ENCODE measurements around the gene UTS2B. TPM values are rescaled to one million over a fixed set of nuclear protein-coding genes. Genes with fewer than 3 reads are reported as not detected.

The UTS2B gene
- total and polyA plus RNA-seq, 2 of the 4 experiments (the other 2 are of a cell fraction) = 0.72 to 0.79 TPM

DNA sequence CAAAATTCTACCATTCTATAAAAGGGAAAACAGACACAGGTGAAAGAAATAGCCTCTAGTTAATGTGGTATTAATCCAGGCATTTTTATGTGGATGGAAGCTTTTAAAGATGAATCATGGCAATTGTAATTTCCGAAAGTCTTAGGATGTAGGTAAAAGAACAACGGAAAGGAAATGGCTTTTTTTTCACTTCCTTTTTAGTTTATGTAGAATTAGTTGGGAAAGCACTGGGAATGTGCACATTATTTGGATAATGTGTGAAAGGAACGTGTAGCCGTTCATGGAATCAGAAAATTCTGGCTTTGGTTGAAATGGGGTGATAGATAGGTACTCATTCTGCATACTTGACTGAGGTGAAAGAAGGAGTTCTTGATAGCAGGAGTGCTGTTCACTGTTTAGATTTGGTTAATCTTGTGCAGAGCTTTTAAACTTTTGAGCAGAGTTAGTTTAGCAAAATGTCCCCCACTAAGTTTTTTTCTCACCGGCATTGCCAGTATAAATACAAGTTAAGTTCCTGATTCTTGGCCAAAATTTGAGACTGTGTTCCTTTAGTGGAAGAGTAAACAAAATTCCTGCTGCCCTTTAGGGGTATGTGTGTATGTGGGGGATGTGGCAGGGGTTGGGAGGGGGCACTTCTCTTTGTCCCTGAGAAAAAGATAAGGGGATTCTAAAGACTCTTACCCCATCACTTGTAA is 20.2 kb upstream of the UTS2B start:
- WGBS, 2 experiments (ENCODE audit: extremely low coverage in 2 of 2, insufficient read length in 1 of 2) = 28% methylated on average over 3 of the region's 5 CpGs; no CpG with 5 or more reads in 1 of the 2 experiments
- H3K23ac ChIP-seq (ENCODE audit: low read depth, low read length) = no peak overlapping the region
- H3K4ac ChIP-seq (ENCODE audit: low read depth, low read length) = no peak overlapping the region
- peak overlapping the region; percentile 20; the same call in 1 of the 2 replicates for H3K4me3 ChIP-seq (ENCODE audit: insufficient read depth, low read depth, low read length)
- H2AK5ac ChIP-seq (ENCODE audit: low read depth, low read length) = no peak overlapping the region
- H4K5ac ChIP-seq (ENCODE audit: low read depth, low read length) = peak overlapping the region; percentile 68; the same call in 1 of the 2 replicates
- H4K91ac ChIP-seq (ENCODE audit: insufficient read depth, low read depth, low read length) = peak overlapping the region; percentile 5; the same call in 1 of the 2 replicates
- H4K8ac ChIP-seq (ENCODE audit: low read depth in 2 of 2, low read length in 2 of 2) = peak overlapping the region in 1 of 2 experiments; percentile 22; a peak in 2 of 4 replicates
- BruUV-seq (replicated peaks) = no TSS peak
- H3K79me1 ChIP-seq (ENCODE audit: low read depth in 1 of 2, low read length in 2 of 2) = peaks cover 7 to 39% of the 10 kb centered on the region in 2 experiments
- peak overlapping the region; percentile 96 for H3K4me2 ChIP-seq (ENCODE audit: low read depth, low read length)
- H3K4me1 ChIP-seq (ENCODE audit: control insufficient read depth, insufficient read depth, low read length) = peaks cover 23% of the 10 kb centered on the region
- H2BK15ac ChIP-seq (ENCODE audit: low read depth, low read length) = no peak overlapping the region
- peaks cover 46% of the 10 kb centered on the region; the same call in 1 of the 2 replicates for H4K20me1 ChIP-seq (ENCODE audit: insufficient read depth, low read length)
- peak overlapping the region; percentile 61 for H2BK5ac ChIP-seq (ENCODE audit: low read depth, low read length, poor library complexity, severe bottlenecking)
- POLR2A ChIA-PET (ENCODE audit: unreplicated experiment) = no interaction called here
- H3K18ac ChIP-seq (ENCODE audit: low read depth, low read length) = peak overlapping the region; percentile 86; the same call in 1 of the 2 replicates
- no peaks in the 10 kb centered on the region for H3K36me3 ChIP-seq (ENCODE audit: control insufficient read depth, insufficient read depth, low read length)
- DNase-seq = peak; percentile 36
- no peak overlapping the region for H2AK9ac ChIP-seq (replicated peaks; ENCODE audit: low read depth, low read length, poor library complexity)
- intact Hi-C loops (cut with micrococcal nuclease) = no loop called here
- dilution Hi-C loops (cut with HindIII; ENCODE audit: low sequenced_read_pairs, unreplicated experiment) = no loop called here
- no peak overlapping the region; the same call in none of the 2 replicates for H3K14ac ChIP-seq (replicated peaks; ENCODE audit: low read depth, low read length)
- peak; percentile 71 for ATAC-seq (ENCODE audit: low read depth)
- no peaks in the 10 kb centered on the region for H3K27me3 ChIP-seq (ENCODE audit: control insufficient read depth, insufficient read depth, low read length)
- no peak overlapping the region for H2AFZ ChIP-seq (replicated peaks; ENCODE audit: low read length, poor library complexity)
- H2BK20ac ChIP-seq (ENCODE audit: low read depth, low read length) = no peak overlapping the region
- peak overlapping the region; percentile 17; the same call in 1 of the 2 replicates for H2BK120ac ChIP-seq (ENCODE audit: low read depth, low read length)
- no peak overlapping the region for H3K56ac ChIP-seq (ENCODE audit: extremely low read depth, insufficient read depth, low read length)
- peaks cover 14% of the 10 kb centered on the region for H3K9me1 ChIP-seq (ENCODE audit: insufficient read depth, low read length)
- H3K9me3 ChIP-seq (ENCODE audit: control insufficient read depth, insufficient read depth, low read length) = no peaks in the 10 kb centered on the region
- in situ Hi-C loops (cut with MboI; ENCODE audit: low sequenced_read_pairs) = no loop called here
- H3K27ac ChIP-seq (ENCODE audit: insufficient read depth, low read length) = peak overlapping the region; percentile 61; the same call in 1 of the 2 replicates
- H3K9ac ChIP-seq (ENCODE audit: low read depth, low read length) = no peak overlapping the region; the same call in 1 of the 2 replicates
- CTCF ChIA-PET = interaction anchor here (2.1 kb wide), 1 partner anchor 106 kb away, joined by 5 read pairs; no protein-coding TSS in a partner anchor
- TF ChIP-seq NFE2L2 (IDR thresholded peaks at IDR 0.05; ENCODE audit: low read depth, low read length) (no peak), MAZ (IDR thresholded peaks at IDR 0.05; ENCODE audit: borderline replicate concordance, low read depth, low read length) (no peak), CHD1 (IDR thresholded peaks at IDR 0.05; ENCODE audit: low read depth, low read length) (no peak), RCOR1 (IDR thresholded peaks at IDR 0.05; ENCODE audit: insufficient replicate concordance, low read length) (no peak), RFX5 (IDR thresholded peaks at IDR 0.05; ENCODE audit: low read depth, low read length) (no peak), MXI1 (IDR thresholded peaks at IDR 0.05; ENCODE audit: borderline replicate concordance, low read depth, low read length) (no peak), POLR2A (IDR thresholded peaks at IDR 0.05; ENCODE audit: low read depth, low read length) (no peak), MAFK (IDR thresholded peaks at IDR 0.05; ENCODE audit: low read depth, low read length) (no peak), RAD21 (IDR thresholded peaks at IDR 0.05; ENCODE audit: low read length) (no peak), SMC3 (IDR thresholded peaks at IDR 0.05; ENCODE audit: low read depth, low read length) (no peak), BHLHE40 (IDR thresholded peaks at IDR 0.05; ENCODE audit: low read depth, low read length) (no peak), CEBPB (IDR thresholded peaks at IDR 0.05; ENCODE audit: low read depth, low read length) (no peak)
- TF ChIP-seq, protein P1, sequence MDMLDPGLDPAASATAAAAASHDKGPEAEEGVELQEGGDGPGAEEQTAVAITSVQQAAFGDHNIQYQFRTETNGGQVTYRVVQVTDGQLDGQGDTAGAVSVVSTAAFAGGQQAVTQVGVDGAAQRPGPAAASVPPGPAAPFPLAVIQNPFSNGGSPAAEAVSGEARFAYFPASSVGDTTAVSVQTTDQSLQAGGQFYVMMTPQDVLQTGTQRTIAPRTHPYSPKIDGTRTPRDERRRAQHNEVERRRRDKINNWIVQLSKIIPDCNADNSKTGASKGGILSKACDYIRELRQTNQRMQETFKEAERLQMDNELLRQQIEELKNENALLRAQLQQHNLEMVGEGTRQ (IDR thresholded peaks at IDR 0.05; ENCODE audit: low read depth, low read length) = no peak
- TF ChIP-seq, protein P2, sequence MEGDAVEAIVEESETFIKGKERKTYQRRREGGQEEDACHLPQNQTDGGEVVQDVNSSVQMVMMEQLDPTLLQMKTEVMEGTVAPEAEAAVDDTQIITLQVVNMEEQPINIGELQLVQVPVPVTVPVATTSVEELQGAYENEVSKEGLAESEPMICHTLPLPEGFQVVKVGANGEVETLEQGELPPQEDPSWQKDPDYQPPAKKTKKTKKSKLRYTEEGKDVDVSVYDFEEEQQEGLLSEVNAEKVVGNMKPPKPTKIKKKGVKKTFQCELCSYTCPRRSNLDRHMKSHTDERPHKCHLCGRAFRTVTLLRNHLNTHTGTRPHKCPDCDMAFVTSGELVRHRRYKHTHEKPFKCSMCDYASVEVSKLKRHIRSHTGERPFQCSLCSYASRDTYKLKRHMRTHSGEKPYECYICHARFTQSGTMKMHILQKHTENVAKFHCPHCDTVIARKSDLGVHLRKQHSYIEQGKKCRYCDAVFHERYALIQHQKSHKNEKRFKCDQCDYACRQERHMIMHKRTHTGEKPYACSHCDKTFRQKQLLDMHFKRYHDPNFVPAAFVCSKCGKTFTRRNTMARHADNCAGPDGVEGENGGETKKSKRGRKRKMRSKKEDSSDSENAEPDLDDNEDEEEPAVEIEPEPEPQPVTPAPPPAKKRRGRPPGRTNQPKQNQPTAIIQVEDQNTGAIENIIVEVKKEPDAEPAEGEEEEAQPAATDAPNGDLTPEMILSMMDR (conservative IDR thresholded peaks at IDR 0.05; ENCODE audit: low read depth, low read length) = no peak

All from IMR-90 (cell line).